Measurements from ENCODE around the gene OTUD7B. TPM values are rescaled to one million over a fixed set of nuclear protein-coding genes. Genes with fewer than 3 reads are reported as not detected.
"Not testable (repeated sequence)": the region's sequence is repeated elsewhere in the genome, so short reads cannot be mapped to it uniquely, and the experiment has no call there.

The OTUD7B gene
- total RNA-seq, 1 experiment from 2014 or later, result 14.2 TPM

GRCh38 chr1:149962039-149962647, 48.4 kb downstream of the OTUD7B start:
- Histone ChIP-seq H3K4me1 (replicated peaks) (no peaks in the 10 kb centered on the region), H3K27ac (no peak overlapping the region), H3K4me3 (no peak overlapping the region), H3K9me3 (replicated peaks) (no peaks in the 10 kb centered on the region), H3K36me3 (peaks cover 70% of the 10 kb centered on the region), H3K27me3 (replicated peaks) (no peaks in the 10 kb centered on the region)
- peak in 1 of 2 experiments; percentile 61 for DNase-seq (ENCODE audit: low read depth in 1 of 2, low spot score in 2 of 2)

GRCh38 chr1:149957548-149957947, 53.0 kb downstream of the OTUD7B start:
- H3K4me1 ChIP-seq (replicated peaks); H3K4me3 ChIP-seq; DNase-seq (ENCODE audit: low read depth in 1 of 2, low spot score in 2 of 2); H3K27me3 ChIP-seq (replicated peaks); H3K9me3 ChIP-seq (replicated peaks); H3K27ac ChIP-seq: not testable (repeated sequence)
- H3K36me3 ChIP-seq, result peaks cover 67% of the 10 kb centered on the region

- Histone ChIP-seq H3K9me3 (replicated peaks) (no peaks in the 10 kb centered on the region), H3K27me3 (replicated peaks) (no peaks in the 10 kb centered on the region), H3K36me3 (peaks cover 73% of the 10 kb centered on the region), H3K4me3 (no peak overlapping the region), H3K4me1 (replicated peaks) (no peaks in the 10 kb centered on the region), H3K27ac (no peak overlapping the region)
- DNase-seq (ENCODE audit: low read depth in 1 of 2, low spot score in 2 of 2), result no peak
Observed at GRCh38 chr1:149949911-149950310, 60.6 kb downstream of the OTUD7B start.

GRCh38 chr1:149945206-149945605, 65.3 kb downstream of the OTUD7B start:
- no peaks in the 10 kb centered on the region for H3K9me3 ChIP-seq (replicated peaks)
- no peak overlapping the region for H3K27ac ChIP-seq
- peaks cover 58% of the 10 kb centered on the region for H3K36me3 ChIP-seq
- DNase-seq (ENCODE audit: low read depth in 1 of 2, low spot score in 2 of 2), result no peak
- no peaks in the 10 kb centered on the region for H3K27me3 ChIP-seq (replicated peaks)
- H3K4me3 ChIP-seq, result no peak overlapping the region
- H3K4me1 ChIP-seq (replicated peaks), result no peaks in the 10 kb centered on the region

GRCh38 chr1:149942885-149943284, 67.6 kb downstream of the OTUD7B start:
- DNase-seq (ENCODE audit: low read depth in 1 of 2, low spot score in 2 of 2), result no peak
- peaks cover 38% of the 10 kb centered on the region for H3K36me3 ChIP-seq
- H3K27ac ChIP-seq, result no peak overlapping the region
- no peaks in the 10 kb centered on the region for H3K9me3 ChIP-seq (replicated peaks)
- H3K4me3 ChIP-seq, result no peak overlapping the region
- no peaks in the 10 kb centered on the region for H3K27me3 ChIP-seq (replicated peaks)
- peaks cover 19% of the 10 kb centered on the region for H3K4me1 ChIP-seq (replicated peaks)

GRCh38 chr1:149942207-149942606, 68.3 kb downstream of the OTUD7B start:
- H3K27ac ChIP-seq, result no peak overlapping the region
- peaks cover 34% of the 10 kb centered on the region for H3K36me3 ChIP-seq
- no peak for DNase-seq (ENCODE audit: low read depth in 1 of 2, low spot score in 2 of 2)
- no peak overlapping the region for H3K4me3 ChIP-seq
- peaks cover 26% of the 10 kb centered on the region for H3K4me1 ChIP-seq (replicated peaks)
- H3K9me3 ChIP-seq (replicated peaks), result no peaks in the 10 kb centered on the region
- H3K27me3 ChIP-seq (replicated peaks), result no peaks in the 10 kb centered on the region

GRCh38 chr1:149940427-149940826, 70.1 kb downstream of the OTUD7B start:
- no peak for DNase-seq (ENCODE audit: low read depth in 1 of 2, low spot score in 2 of 2)
- peaks cover 39% of the 10 kb centered on the region for H3K4me1 ChIP-seq (replicated peaks)
- no peaks in the 10 kb centered on the region for H3K9me3 ChIP-seq (replicated peaks)
- peaks cover 20% of the 10 kb centered on the region for H3K36me3 ChIP-seq
- no peak overlapping the region for H3K27ac ChIP-seq
- H3K27me3 ChIP-seq (replicated peaks), result no peaks in the 10 kb centered on the region
- no peak overlapping the region for H3K4me3 ChIP-seq

GRCh38 chr1:149938668-149939003, 71.9 kb downstream of the OTUD7B start:
- Histone ChIP-seq H3K4me3 (peak overlapping the region; percentile 17), H3K4me1 (replicated peaks) (peaks cover 39% of the 10 kb centered on the region)
- not testable (repeated sequence) for H3K27me3 ChIP-seq (replicated peaks); H3K27ac ChIP-seq; H3K36me3 ChIP-seq; H3K9me3 ChIP-seq (replicated peaks); DNase-seq (ENCODE audit: low read depth in 1 of 2, low spot score in 2 of 2)

- no peaks in the 10 kb centered on the region for H3K9me3 ChIP-seq (replicated peaks)
- no peaks in the 10 kb centered on the region for H3K27me3 ChIP-seq (replicated peaks)
- H3K27ac ChIP-seq, result no peak overlapping the region
- no peak for DNase-seq (ENCODE audit: low read depth in 1 of 2, low spot score in 2 of 2)
- peaks cover 8% of the 10 kb centered on the region for H3K36me3 ChIP-seq
- no peak overlapping the region for H3K4me3 ChIP-seq
- H3K4me1 ChIP-seq (replicated peaks), result peaks cover 39% of the 10 kb centered on the region
Observed at GRCh38 chr1:149937759-149938158, 72.8 kb downstream of the OTUD7B start.

- DNase-seq (ENCODE audit: low read depth in 1 of 2, low spot score in 2 of 2), result peak in 1 of 2 experiments; percentile 36
- peak overlapping the region; percentile 41 for H3K4me3 ChIP-seq
- no peaks in the 10 kb centered on the region for H3K27me3 ChIP-seq (replicated peaks)
- no peak overlapping the region; the same call in 1 of the 2 replicates for H3K27ac ChIP-seq
- peaks cover 39% of the 10 kb centered on the region for H3K4me1 ChIP-seq (replicated peaks)
- H3K9me3 ChIP-seq (replicated peaks), result no peaks in the 10 kb centered on the region
- peaks cover 12% of the 10 kb centered on the region for H3K36me3 ChIP-seq
Observed at GRCh38 chr1:149936992-149937705, 73.4 kb downstream of the OTUD7B start.

GRCh38 chr1:149936170-149936991, 74.1 kb downstream of the OTUD7B start, which contains the start of gene MTMR11:
Gene MTMR11, minus strand, starts transcription at chr1:149936879. Its CDS starts 232 bp downstream, at chr1:149936647.
- H3K4me3 ChIP-seq, result peak within 1 kb of the TSS; percentile 41
- peak in 1 of 2 experiments; percentile 44 for DNase-seq (ENCODE audit: low read depth in 1 of 2, low spot score in 2 of 2)
- H3K27ac ChIP-seq, result no peak within 1 kb of the TSS; the same call in 1 of the 2 replicates
- H3K4me1 ChIP-seq (replicated peaks), result peaks cover 44% of the 10 kb centered on the region
- H3K9me3 ChIP-seq (replicated peaks), result no peaks in the 10 kb centered on the region
- no peaks in the 10 kb centered on the region for H3K27me3 ChIP-seq (replicated peaks)
- H3K36me3 ChIP-seq, result peaks cover 18% of the 10 kb centered on the region

GRCh38 chr1:149934356-149934755, 76.2 kb downstream of the OTUD7B start:
- H3K27ac ChIP-seq, result no peak overlapping the region

GRCh38 chr1:149933208-149933607, 77.3 kb downstream of the OTUD7B start:
- no peak overlapping the region for H3K4me3 ChIP-seq
- H3K36me3 ChIP-seq, result peaks cover 29% of the 10 kb centered on the region
- H3K4me1 ChIP-seq (replicated peaks), result peaks cover 38% of the 10 kb centered on the region

More at GRCh38 chr1:149934356-149934755, 76.2 kb downstream of the OTUD7B start:
- DNase-seq (ENCODE audit: low read depth in 1 of 2, low spot score in 2 of 2), result no peak
- Histone ChIP-seq H3K9me3 (replicated peaks) (no peaks in the 10 kb centered on the region), H3K4me3 (no peak overlapping the region), H3K4me1 (replicated peaks) (peaks cover 42% of the 10 kb centered on the region), H3K27me3 (replicated peaks) (no peaks in the 10 kb centered on the region), H3K36me3 (peaks cover 26% of the 10 kb centered on the region)

GRCh38 chr1:149932474-149932873, 78.1 kb downstream of the OTUD7B start:
- Histone ChIP-seq H3K27me3 (replicated peaks) (no peaks in the 10 kb centered on the region), H3K9me3 (replicated peaks) (no peaks in the 10 kb centered on the region), H3K27ac (no peak overlapping the region), H3K4me3 (no peak overlapping the region), H3K36me3 (peaks cover 29% of the 10 kb centered on the region), H3K4me1 (replicated peaks) (peaks cover 32% of the 10 kb centered on the region)
- no peak for DNase-seq (ENCODE audit: low read depth in 1 of 2, low spot score in 2 of 2)

More at GRCh38 chr1:149933208-149933607, 77.3 kb downstream of the OTUD7B start:
- DNase-seq (ENCODE audit: low read depth in 1 of 2, low spot score in 2 of 2), result no peak
- no peaks in the 10 kb centered on the region for H3K27me3 ChIP-seq (replicated peaks)
- no peak overlapping the region for H3K27ac ChIP-seq
- no peaks in the 10 kb centered on the region for H3K9me3 ChIP-seq (replicated peaks)
